Inferior parietal cortex (tissue), 1 donor: Measurements from ENCODE around the gene MYH16.
"Not testable (repeated sequence)": the region's sequence is repeated elsewhere in the genome, so short reads cannot be mapped to it uniquely, and the experiment has no call there.

Experiments used
- DNase-seq: peaks from one replicate; pipeline ENCODE4 v3.0.0-alpha.2; 2016; ENCODE audit errors: extremely low spot score

Gene MYH16

DNA sequence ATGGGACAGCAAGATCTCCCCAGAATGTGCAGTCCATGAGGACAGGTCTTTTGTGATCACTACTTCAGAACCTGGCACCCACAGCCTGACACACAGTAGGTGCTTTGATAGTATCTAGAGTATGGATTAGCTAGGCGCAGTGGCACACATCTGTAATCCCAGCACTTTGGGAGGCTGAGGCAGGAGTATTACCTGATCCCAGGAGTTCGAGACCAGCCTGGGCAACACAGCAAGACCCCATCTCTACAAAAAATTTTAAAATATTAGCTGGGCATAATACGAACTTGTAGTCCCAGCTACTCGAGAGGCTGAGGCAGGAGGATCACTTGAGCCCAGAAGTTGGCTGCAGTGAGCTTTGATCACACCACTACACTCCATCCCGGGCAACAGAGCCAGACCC, 79.6 kb downstream of the MYH16 start:
- no peak for DNase-seq

DNA sequence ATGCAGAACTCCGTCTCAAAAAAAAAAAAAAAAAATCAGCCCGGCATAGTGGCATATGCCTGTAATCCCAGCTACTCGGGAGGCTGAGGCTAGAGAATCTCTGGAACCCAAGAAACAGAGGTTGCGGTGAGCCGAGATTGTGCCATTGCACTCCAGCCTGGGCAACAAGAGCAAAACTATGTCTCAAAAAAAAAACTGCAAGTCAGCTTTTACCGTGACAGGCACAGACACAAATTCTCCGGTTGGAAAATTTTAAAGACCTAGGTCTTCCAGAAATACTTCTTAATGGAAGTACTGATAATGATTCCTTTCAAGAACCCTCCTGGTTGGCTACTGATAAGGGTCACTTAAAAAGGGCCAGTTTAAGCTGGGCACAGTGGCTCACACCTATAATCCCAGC, 82.5 kb downstream of the MYH16 start:
- DNase-seq = no peak

- DNase-seq = no peak
These were observed 85.3 kb downstream of the MYH16 start for GRCh38 chr7:99357701-99358490.

GRCh38 chr7:99358521-99358920, 85.9 kb downstream of the MYH16 start:
- not testable (repeated sequence) for DNase-seq

GRCh38 chr7:99359465-99360154, 87.0 kb downstream of the MYH16 start:
- no peak for DNase-seq
